Medulla oblongata (tissue), 1 donor: ENCODE data around the gene ADAMTS14.
"Not testable (repeated sequence)": the region's sequence is repeated elsewhere in the genome, so short reads cannot be mapped to it uniquely, and the experiment has no call there.

Experiments used
- DNase-seq: peaks from one replicate; pipeline ENCODE4 v3.0.0-alpha.2; 2015; ENCODE audit errors: extremely low spot score

ADAMTS14 gene

GRCh38 chr10:70655316-70655715, 17.0 kb upstream of the ADAMTS14 start:
- no peak for DNase-seq

DNA sequence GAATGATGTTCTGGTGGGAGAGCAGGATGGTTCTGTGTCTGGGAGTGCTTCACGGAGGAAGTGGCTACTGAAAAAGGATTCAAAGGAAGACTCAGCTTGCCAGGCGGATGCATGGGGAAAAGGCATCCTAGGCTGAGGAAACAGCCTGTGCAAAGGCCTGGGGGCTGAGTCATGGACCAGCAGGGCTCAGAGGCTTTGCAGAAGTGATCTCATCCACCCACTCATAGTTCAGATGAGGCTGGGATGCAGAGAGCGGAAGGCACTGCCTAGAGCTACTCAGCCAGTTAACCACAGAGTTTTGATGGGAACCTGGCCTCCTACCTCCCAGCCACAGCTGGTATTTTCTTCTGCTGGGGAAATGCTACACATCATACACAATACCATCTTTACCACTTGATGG, 15.8 kb upstream of the ADAMTS14 start:
- no peak for DNase-seq

GRCh38 chr10:70657041-70657440, 15.3 kb upstream of the ADAMTS14 start:
- no peak for DNase-seq

- DNase-seq: no peak
Observed at GRCh38 chr10:70658582-70659136, 13.6 kb upstream of the ADAMTS14 start.

DNA sequence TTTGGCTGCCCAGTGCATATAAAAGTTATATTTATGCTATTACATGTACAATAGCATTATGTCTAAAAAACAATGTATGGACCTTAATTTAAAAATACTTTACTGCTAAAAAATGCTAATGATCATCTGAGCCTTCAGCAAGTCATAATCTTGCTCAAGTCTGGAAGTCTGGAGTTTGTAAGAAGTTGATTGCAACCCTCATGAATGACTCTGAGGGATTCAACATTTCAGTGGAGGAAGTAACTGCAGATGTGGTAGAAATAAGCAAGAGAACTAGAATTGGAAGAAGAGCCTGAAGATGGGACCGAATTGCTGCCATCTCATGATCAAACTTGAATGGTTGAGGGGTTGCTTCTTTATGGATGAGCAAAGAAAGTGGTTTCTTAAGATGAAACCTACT, 13.0 kb upstream of the ADAMTS14 start:
- DNase-seq: no peak

DNA sequence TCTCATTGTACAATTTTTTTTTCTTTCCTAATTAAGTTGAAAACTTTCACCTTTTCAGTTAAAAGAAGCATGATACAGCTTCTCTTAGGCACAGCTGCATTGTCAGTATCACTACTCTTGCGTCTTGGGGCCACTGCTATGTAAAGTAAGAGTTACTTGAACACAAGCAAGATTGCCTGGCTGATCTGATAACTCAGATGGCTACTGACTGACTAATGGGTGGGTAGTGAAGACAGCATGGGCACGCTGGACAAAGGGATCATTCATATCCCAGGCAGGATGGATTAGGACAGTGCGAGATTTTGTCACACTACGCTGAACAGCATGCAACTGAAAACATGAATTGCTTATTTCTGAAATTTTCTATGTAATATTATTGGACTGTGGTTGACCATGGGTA, 11.6 kb upstream of the ADAMTS14 start:
- DNase-seq: peak; percentile 79

GRCh38 chr10:70661623-70662361, 10.5 kb upstream of the ADAMTS14 start:
- no peak for DNase-seq

DNA sequence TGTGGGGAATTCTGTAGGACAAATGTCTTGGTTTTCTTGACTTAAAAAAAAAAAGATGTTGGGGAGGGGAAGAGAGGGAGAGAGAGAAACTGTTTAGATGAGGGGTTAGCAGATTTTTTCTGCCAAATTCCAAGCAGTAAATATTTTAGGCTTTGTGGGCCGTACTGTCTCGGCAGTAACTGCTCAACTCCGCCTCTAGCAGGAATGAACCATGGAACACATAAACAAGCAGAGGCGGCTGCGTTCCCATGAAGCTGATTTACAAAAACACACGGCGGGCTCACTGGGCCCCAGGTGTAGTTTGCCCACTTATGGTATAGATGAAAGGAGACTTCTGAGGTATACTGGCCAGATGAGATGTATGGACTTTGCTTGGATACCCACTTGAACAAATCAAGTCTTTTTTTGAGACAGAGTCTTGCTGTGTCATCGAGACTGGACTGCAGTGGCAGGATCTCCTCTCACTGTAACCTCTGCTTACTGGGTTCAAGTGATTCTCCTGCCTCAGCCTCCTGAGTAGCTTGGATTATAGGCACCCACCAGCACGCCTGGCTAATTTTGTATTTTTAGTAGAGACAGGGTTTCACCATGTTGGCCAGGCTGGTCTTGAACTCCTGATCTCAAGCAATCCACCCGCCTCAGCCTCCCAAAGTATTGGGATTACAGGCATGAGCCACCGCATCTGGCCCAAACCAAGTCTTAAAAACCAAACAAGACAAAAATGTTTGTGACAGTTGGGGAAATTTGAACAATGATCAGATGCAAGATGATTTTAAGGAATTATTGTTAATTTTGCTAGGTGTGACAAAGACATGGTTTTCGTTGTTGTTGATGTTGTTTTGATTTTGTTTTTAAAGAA, 9.7 kb upstream of the ADAMTS14 start:
- no peak for DNase-seq

DNA sequence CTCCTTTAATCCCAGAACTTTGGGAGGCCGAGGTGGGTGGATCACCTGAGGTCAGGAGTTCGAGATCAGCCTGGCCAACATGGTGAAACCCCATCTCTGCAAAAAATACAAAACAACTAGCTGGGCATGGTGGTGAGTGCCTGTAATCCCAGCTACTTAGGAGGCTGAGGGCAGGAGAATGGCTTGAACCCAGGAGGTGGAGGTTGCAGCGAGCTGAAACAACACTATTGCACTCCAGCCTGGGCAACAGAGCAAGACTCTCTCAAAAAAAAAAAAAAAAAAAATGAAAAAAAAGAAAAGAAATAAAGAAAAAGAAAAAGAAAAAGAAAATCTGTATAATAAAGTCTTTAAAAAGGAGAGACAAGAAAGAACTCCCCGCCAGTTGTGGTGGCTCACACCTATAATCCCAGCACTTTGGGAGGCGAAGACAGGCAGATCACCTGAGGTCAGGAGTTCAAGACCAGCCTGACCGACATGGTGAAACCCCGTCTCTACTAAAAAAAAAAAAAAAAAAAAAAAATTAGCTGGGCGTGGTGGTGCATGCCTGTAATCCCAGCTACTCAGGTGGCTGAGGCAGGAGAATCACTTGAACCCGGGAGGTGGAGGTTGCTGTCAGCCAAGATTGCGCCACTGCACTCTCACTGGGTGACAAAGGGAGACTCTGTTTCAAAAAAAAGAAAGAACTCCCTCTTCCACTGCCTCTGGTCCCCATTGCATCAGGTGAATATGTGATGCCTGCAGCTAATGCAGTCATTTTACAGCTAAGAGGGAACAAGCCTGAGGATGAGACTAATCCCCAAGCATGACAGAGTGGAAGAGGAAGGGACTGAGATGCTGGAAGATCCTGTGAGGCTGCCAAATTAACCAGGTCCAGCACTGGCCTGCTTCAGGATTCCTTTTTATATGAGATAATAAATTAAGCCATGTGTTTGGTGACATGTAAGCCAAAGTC, 8.6 kb upstream of the ADAMTS14 start:
- DNase-seq: peak; percentile 37

DNA sequence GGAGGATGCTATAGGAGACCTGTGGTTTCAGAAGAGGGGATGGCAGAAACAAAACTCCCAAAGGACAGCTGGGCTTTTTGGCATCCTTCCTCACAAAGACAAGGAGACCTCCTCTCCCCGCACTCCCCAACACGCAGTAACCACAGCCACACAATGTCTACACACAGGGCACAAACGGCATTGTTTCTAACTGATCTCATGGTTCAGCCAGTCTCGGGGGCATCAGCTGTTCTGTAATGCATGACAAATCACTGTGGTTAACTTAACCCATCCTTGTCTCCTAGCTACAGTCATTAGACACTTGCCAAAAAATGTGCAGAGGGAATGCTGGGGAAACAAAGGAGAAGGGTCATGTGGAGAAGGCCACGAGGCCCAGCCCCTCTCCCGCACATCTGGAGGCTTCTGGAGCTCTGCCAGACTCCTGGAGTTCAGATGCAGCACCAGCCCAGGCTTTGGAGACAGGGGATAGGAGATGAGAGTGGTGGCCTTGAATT, 7.6 kb upstream of the ADAMTS14 start:
- peak; percentile 94 for DNase-seq

DNA sequence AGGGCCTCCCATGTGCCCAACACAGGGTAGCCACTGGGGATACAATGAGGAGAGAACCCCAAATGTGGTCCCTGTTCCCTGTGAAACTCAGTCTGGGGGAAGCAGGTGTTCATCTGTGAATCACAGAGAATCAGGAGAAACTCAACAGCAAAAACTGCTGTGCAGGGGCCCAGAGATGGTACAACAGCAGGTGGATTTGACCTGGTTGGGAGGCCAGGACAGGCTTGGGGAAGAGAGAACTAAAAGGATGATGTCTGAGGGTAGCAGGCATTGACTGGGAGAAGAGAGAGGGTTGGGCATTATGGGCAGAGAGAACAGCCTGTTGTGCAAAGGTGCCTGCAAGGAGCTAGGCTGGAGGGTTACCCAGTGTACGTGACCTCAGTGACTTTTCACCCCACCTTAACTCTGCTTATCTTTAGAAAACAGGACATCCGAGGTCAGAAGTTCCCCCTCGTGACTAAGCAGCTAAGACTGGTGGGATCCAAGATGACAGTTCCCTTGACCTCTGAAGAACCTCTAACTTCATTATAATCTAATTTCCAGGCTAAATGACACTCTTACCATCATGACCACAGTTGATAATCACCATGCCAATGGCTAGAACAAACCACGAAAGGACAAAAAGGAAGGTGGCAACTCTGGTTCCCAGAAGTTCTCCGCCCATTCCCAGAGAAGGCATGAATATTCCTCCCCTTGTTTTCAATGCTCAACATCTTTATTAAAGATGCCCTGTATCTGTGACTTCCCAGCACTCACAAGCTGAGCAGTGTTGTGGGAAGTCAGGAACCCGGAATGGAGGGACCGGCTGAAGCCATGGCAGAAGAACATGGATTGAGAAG, 5.1 kb upstream of the ADAMTS14 start:
- no peak for DNase-seq

DNA sequence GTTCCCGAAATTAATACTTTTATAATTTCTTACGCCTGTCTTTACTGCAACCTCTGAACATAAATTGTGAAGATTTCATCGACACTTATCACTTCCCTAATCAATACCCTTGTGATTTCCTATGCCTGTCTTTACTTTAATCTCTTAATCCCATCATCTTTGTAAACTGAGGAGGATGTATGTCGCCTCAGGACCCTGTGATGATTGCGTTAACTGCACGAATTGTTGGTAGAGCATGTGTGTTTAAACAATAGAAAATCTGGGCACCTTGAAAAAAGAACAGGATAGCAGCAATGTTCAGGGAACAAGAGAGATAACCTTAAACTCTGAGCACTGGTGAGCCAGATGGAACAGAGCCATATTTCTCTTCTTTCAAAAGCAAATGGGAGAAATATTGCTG, 4.5 kb upstream of the ADAMTS14 start:
- not testable (repeated sequence) for DNase-seq

DNA sequence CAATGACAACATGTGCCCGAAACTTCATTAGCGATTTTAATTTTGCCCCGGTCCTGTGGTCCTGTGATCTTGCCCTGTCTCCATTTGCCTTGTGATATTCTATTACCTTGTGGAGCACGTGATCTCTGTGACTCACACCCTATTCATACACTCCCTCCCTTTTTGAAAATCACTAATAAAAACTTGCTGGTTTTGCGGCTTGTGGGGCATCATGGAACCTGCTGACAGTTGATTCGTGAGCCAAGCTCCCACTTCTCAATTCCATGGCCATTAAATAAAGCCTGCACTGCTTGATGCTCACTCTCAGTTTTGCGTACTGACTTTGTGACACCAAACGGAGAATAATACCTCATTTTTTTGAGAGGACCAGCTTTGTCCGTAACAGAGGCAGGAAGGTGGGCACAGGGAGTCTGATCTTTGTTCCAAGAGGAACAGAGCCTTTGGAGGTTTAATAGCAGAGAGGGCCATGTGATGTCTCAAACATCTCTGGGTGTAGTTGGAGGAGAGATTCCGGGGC, 3.8 kb upstream of the ADAMTS14 start:
- DNase-seq: no peak

- no peak for DNase-seq
Observed at GRCh38 chr10:70669015-70669414, 3.3 kb upstream of the ADAMTS14 start.

DNA sequence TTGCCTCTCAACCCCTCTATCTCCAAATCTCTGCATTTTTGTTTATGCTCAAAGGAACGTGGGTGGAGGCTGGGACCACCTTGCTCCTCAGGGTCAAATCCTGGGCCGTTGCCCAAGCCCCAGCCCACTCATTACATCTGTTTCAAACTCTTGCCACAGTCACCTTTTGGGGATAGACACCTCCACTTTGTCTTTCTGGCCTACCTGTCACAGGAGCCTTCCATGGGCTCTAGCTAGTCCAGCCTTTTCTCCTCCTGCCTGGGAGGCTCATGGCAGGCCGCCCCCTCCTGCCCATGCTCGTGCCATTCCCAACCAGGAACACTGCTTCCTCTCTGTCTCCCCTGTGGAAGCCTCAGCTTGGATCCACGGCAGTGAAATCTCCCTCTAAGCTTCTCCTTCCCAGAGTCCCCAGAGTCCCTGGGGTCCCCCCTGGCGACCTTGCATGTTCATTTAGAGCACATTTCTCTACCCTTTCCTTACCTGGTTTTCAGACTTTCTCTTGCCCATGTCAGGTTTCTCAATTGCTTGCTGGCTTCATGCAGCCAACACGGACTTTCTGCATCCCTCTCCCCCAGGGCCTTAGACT, 2.5 kb upstream of the ADAMTS14 start:
- DNase-seq: no peak

GRCh38 chr10:70671619-70672164, 614 bp upstream of the ADAMTS14 start:
- no peak for DNase-seq

DNA sequence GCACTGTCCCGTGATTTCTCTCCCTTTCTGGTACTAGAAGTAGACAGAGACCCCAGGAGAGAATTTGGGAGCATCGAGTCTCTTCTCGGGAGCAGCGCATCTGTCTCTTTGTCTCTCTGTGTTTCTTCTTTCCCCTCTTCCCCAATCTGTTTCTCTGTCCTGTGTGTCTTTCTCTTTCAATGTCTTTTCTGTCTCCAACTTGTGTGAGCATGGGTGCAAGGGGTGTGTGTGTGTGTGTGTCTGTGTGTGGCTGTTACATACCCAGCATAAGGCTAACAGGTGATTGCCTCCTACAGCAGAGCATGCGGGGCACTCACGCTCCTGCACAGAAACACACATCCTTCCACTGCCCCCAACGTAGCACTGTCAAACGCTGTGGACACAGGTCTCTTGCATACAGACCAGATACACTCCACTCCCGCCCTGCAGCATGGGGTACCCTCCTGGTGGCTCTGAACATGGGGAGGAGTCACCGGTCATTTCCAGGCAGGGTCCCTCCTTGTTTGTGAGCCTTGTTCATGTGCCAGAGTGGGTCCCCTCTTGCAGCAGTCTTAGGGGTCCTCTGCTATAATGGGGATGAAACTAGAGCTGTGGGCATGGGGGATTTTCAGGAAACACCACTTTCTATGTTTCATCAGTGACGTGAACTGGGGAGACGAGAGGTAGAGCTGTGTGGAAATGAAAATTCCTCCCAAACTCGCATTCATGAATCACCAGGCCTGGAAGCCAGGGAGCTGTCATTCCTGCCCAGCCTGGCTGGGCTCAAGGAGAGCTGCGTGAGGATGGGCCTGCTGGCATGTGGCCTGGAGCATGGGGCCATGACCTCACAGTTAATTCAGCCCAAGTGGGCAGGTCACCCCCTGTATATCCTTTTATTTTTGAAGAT, 980 bp downstream of the ADAMTS14 start:
- DNase-seq: no peak

DNA sequence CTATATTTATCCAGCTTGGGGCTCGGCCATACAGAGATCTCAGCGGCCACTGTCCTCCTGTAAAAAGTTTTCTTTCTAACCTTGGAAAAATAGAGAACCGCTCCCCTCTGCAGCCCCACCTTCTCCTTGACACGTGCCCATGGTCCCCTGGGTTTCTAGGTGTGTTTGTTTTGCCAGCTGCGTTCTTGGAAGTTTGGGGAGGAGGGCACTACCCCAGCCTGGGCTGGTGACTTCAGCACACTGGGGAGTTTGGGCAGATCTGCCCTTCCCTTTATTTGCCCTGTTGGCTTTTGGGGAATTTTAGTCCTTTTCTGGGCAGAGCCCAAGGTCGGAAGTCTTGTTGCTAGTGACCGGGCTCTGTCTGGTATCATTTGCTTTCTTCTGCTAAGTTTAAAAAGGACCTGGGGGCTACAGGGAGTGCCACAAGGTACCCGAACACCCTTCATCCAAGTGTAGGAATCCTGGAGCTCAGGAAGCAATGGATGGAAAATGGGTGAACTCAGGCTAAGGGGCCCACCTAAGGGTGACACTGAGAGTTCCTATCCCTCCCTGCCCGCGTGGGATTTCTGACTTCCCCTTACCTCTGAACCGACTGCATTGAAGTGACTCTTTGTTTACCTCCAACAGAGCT, 1.7 kb downstream of the ADAMTS14 start:
- no peak for DNase-seq
